Ishikawa (cell line): ENCODE data around the gene PCDH15.

Experiments
- CEBPB ChIP-seq: IDR thresholded peaks from 2 replicates; pipeline ENCODE4 v1.6.1; 2012
- CREB1 ChIP-seq: IDR thresholded peaks from 2 replicates; pipeline ENCODE4 v1.6.1; 2012; ENCODE audit warnings: low read depth
- EP300 ChIP-seq: IDR thresholded peaks from 2 replicates; pipeline ENCODE4 v1.6.1; 2012; ENCODE audit warnings: borderline replicate concordance
- RAD21 ChIP-seq: IDR thresholded peaks from 2 replicates; pipeline ENCODE4 v1.6.1; 2012; ENCODE audit warnings: low read depth
- TCF12 ChIP-seq: IDR thresholded peaks from 2 replicates; pipeline ENCODE4 v1.6.1; 2012; ENCODE audit warnings: low read depth

DNA sequence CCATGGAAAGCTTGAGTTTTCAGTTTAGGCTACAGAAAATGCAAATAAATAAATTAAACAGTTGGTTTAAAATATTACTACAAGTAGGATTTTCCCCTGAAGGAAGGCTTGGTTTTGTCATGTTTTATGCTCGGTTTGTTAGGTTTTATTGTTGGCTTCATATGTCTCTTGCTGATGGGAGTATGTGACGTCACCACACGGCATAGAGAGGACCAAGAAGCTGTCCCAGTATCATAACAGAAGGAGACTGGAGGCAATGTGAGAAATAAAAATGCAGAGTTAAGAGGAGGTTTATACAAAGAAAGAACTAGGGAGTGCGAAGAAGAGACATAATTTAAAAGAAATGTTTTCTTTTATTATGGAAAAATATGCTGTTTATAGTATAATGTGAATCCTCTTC is 24.4 kb downstream of the PCDH15 start:
- TF ChIP-seq CEBPB (no peak), EP300 (no peak), TCF12 (no peak), CREB1 (no peak), RAD21 (no peak)
